ENCODE data around the gene NACC1.

The NACC1 gene

GRCh38 chr19:13154911-13155471, 36.9 kb downstream of the NACC1 start:
- TF ChIP-seq, protein P1, sequence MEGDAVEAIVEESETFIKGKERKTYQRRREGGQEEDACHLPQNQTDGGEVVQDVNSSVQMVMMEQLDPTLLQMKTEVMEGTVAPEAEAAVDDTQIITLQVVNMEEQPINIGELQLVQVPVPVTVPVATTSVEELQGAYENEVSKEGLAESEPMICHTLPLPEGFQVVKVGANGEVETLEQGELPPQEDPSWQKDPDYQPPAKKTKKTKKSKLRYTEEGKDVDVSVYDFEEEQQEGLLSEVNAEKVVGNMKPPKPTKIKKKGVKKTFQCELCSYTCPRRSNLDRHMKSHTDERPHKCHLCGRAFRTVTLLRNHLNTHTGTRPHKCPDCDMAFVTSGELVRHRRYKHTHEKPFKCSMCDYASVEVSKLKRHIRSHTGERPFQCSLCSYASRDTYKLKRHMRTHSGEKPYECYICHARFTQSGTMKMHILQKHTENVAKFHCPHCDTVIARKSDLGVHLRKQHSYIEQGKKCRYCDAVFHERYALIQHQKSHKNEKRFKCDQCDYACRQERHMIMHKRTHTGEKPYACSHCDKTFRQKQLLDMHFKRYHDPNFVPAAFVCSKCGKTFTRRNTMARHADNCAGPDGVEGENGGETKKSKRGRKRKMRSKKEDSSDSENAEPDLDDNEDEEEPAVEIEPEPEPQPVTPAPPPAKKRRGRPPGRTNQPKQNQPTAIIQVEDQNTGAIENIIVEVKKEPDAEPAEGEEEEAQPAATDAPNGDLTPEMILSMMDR (IDR thresholded peaks at IDR 0.05; ENCODE audit: control extremely low read depth, extremely low read depth, low read depth, missing control alignments) = peak; percentile 21
- ChIA-PET CTCF (interaction anchor here (1.0 to 2.0 kb wide), 8 partner anchors 9 to 108 kb away, joined by 3 to 9 read pairs (median 3); no protein-coding TSS in a partner anchor), POLR2A (interaction anchor here (0.5 to 2.0 kb wide), 7 partner anchors 13 to 1249 kb away, joined by 3 to 9 read pairs (median 3); partner anchors contain the start of gene NACC1)
- peak; percentile 60 for DNase-seq (ENCODE audit: extremely low spot score)

DNA sequence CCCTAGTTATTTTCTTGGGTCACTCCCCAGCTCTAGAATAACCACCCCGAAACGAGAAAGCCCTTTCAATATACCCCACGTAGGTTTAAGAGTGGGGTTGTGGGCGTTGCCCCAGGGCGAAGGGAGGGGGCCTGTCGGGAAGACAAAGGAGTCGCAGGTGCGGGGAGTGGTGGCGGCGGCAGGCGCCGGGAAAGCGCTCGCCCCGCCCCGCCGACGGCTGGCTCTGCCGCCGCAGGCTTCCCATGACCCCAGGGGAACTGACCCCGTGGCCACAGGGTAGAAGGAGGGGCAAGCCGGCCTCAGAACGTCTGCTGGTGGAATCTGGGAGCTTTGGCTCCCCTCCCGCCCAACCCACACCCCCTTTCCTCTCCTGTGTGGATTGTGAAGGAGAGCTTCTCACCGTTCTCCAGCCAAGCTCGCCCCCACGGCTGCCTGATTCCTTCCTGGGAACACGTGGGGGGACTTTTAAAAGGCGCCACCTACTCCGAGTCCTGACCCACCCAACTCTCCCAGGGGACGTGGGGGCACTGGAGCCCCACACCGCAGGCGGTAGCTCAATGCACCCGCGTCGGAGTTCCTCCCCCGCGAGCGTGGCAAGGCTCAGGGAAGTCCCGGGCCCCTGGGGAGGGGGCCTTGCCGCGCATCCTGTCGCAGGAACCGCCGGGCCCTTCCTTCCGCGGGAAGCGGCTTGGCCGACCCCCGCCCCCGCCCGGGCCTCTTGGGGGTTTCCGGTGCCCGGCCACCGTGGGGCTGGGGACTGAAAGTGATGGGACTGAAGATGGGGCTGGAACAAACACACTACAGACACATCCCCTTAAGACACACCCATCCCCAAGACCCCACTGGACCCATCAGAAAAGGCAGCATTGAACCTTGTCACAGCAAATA, 37.7 kb downstream of the NACC1 start:
- DNase-seq (ENCODE audit: extremely low spot score) = peak; percentile 61
- CTCF ChIA-PET = interaction anchor here (1.0 to 2.0 kb wide), 9 partner anchors 10 to 107 kb away, joined by 3 to 9 read pairs (median 3); no protein-coding TSS in a partner anchor
- TF ChIP-seq, protein P1 (IDR thresholded peaks at IDR 0.05; ENCODE audit: control extremely low read depth, extremely low read depth, low read depth, missing control alignments) = no peak
- POLR2A ChIA-PET = interaction anchor here (0.5 to 2.0 kb wide), 9 partner anchors 12 to 1248 kb away, joined by 3 to 9 read pairs (median 4); partner anchors contain the start of gene NACC1

DNA sequence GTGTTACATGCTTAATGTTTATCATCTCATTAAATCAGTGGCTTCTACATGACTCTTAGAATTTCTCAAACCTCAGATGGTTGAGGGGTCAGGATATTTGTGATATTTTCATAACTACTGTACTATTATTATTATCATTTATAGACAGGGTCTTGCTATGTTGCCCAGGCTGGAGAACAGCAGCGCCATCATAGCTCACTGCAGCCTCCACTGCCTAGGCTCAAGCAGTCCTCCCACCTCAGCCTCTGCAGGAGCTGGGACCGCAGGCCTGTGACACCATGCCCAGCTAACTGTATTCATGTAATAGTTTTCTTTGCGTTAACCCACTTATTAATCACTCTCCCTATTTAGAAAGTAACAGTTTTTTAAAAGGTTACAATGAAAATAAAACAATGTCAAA, 41.6 kb downstream of the NACC1 start:
- ChIA-PET POLR2A (no interaction called here), CTCF (no interaction called here)
- TF ChIP-seq, protein P1 (IDR thresholded peaks at IDR 0.05; ENCODE audit: control extremely low read depth, extremely low read depth, low read depth, missing control alignments) = no peak
- no peak for DNase-seq (ENCODE audit: extremely low spot score)

- POLR2A ChIA-PET = no interaction called here
- no peak for DNase-seq (ENCODE audit: extremely low spot score)
- CTCF ChIA-PET = interaction anchor here (1.1 kb wide), 1 partner anchor 35 kb away, joined by 4 read pairs; no protein-coding TSS in a partner anchor
- TF ChIP-seq, protein P1 (IDR thresholded peaks at IDR 0.05; ENCODE audit: control extremely low read depth, extremely low read depth, low read depth, missing control alignments) = no peak
Observed at GRCh38 chr19:13160557-13160956, 42.5 kb downstream of the NACC1 start.

DNA sequence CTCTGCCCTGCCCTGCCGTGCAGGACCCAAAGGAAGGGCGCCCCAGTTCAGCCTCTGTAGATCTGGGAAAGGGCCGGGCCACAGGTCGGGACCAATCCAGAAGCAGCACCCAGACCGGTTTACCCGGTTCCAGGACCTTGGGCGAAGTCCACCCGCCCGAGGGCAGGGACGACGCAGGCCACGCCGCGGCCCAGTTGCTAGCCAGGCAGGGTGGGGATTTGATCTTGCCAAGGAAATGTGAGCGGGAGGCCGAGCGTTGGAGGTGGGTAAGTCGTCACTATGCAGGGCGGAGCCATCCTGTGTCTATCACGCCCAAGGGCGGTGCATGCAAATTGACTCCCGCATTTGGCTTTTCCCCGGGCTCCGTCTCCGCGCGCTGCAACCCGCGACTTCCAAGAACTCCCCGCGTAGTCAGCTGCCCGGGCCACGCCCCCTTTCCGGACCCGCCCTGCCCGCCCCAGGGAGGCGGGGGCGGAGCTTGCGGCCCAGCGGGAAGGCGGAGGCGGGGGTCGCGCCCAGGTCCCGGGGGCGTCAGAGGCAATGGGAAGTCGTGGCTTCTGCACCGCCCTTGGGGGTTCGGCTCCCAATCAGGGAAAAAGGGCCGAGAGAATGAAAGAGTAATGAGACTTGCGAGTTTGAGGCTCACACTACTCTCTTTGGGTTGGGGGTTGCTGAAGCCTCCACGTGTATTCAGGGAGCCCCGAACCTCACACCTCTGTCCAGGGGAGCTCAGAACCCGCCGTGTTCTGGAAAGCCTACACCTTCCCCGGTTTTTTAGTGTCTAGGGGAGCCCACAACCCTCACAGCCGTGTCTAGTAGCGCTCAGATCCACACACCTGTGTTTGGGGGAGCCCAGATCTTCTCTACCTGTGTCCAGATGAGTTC, 44.9 kb downstream of the NACC1 start:
- CTCF ChIA-PET = interaction anchor here (0.8 to 1.0 kb wide), 2 partner anchors 18 to 102 kb away, joined by 3 read pairs; no protein-coding TSS in a partner anchor
- POLR2A ChIA-PET = interaction anchor here (1.3 kb wide), 1 partner anchor 10 kb away, joined by 7 read pairs; no protein-coding TSS in a partner anchor
- TF ChIP-seq, protein P1 (IDR thresholded peaks at IDR 0.05; ENCODE audit: control extremely low read depth, extremely low read depth, low read depth, missing control alignments) = no peak
- peak; percentile 79 for DNase-seq (ENCODE audit: extremely low spot score)
